HPDE6-E6E7 (cell line): ENCODE results near the gene SCMH1.
"Not testable (repeated sequence)": the region's sequence is repeated elsewhere in the genome, so short reads cannot be mapped to it uniquely, and the experiment has no call there.

Experiments used
- DNase-seq: peaks from one replicate; pipeline ENCODE4 v3.0.0; 2011; ENCODE audit warnings: missing footprints; ENCODE audit errors: extremely low spot score

Gene SCMH1

DNA sequence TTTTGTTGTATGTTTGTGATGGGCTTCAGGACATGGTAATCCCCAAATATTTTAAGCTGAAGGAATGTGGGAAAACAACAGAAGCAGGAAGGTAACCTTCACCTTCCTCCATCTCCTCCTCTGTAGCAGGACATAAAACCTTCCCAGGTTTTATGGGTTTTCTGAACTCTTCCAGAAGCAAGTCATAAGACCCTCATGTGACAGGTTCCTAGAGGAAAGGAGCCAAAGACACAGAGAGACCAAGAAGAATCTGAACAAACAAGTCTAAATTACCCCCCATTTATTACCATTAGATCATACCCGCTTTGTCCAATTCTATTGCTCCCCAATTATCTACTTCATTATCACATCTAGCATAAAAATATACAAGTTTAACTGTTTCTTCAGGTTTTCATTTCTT, 28.8 kb downstream of the SCMH1 start:
- no peak for DNase-seq

DNA sequence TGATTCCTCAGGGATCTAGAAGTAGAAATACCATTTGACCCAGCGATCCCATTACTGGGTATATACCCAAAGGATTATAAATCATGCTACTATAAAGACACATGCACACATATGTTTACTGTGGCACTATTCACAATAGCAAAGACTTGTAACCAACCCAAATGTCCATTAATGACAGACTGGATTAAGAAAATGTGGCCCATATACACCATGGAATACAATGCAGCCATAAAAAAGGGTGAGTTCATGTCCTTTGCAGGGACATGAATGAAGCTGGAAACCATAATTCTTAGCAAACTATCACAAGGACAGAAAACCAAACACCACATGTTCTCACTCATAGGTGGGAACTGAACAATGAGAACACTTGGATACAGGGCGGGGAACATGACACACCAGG, 30.5 kb downstream of the SCMH1 start:
- DNase-seq, result not testable (repeated sequence)

DNA sequence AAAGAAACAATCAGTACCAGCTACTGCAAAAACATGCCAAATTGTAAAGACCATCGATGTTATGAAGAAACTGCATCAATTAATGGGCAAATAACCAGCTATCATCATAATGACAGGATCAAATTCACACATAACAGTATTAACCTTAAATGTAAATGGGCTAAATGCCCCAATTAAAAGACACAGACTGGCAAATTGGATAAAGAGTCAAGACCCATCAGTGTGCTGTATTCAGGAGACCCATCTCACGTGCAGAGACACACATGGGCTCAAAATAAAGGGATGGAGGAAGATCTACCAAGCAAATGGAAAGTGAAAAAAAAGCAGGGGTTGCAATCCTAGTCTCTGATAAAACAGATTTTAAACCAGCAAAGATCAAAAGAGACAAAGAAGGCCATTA, 35.1 kb downstream of the SCMH1 start:
- not testable (repeated sequence) for DNase-seq

DNA sequence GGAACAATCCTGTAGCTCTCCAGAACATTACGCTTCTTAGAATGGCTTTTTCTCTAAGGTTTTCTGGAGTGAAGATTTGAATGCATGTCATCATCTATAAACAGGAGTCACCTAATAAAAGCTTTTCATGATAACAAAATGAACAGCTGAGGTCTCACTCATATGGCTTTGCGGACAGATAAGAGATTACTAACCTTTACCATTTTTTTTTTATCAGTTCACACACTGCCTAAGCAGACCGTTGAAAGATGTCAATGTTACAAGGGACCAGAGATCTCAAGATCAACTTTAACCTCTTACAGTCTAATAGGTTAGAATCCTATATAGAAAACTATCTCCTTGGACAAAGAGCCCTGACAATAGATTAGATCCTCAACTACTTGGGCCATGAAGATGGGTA, 41.4 kb downstream of the SCMH1 start:
- no peak for DNase-seq

DNA sequence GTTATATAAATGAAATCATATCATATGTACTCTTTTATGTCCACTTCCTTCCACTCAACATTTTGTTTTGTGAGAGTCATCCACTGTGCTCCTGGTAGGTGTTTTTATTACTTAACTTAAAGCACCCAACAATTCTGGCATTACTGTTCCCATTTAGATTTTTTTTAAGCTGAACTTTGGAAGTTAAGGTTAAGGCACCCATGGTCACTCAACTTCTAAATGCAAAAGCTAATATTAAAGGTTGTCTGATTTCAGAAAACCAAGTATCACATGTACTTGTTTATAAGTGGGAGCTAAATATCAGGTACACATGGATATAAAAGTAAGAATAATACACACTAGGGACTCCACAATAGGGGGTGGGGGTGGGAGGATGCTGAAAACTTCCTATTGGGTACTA, 42.7 kb downstream of the SCMH1 start:
- no peak for DNase-seq

DNA sequence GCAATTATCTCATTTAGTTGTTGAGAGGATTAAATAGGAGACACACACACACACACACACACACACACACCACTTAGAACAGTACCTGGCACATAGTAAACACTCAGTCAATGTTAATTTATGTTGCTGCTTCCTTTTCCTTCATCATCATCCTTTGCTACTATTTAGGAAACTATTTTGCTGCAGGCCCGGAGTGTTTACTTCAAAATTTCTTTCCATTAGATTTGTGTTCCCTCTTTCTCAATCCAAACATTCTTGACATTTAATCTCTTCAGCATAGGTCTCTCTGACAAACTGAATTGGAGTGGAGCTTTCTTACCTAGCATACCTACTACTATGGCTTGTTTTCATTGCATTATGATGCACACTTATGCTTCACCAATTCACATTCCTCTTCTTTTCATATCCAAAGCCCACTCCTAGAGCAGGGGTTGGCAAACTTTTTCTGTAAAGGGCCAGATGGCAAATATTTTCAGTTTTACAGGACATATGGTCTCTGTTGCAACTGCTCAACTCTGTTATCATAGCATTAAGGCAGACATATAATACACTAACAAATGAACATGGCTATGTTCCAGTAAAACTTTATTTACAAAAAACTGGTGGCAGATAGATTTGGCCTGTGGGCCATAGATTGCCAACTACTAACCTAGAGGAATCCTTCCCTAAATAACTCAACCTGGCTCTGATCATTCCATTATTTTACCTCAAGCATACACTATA, 49.5 kb downstream of the SCMH1 start:
- no peak for DNase-seq

DNA sequence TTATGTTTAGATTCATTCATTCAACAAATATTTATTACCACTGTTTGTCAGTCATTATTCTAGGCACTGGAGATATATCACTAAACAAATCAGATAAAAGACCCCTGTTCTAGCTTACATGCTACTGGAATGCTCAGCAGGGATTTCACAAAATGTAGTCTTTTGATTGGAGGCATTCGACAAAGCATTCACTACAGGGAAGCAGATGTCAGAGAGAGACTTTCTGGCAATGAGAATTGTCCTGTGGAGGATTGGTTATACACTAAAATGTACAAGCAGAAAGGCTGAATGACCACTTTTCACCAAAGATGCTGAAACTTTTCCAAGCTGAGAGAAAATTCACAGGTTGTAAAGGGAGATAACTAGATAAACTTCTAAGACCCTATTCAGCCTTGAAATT, 57.7 kb downstream of the SCMH1 start:
- no peak for DNase-seq

DNA sequence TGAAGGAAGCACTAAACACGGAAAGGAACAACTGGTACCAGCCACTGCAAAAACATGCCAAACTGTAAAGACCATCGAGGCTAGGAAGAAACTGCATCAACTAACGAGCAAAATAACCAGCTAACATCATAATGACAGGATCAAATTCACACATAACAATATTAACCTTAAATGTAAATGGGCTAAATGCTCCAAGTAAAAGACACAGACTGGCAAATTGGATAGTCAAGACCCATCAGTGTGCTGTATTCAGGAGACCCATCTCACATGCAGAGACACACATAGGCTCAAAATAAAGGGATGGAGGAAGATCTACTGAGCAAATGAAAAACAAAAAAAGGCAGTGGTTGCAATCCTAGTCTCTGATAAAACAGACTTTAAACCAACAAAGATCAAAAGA, 63.9 kb downstream of the SCMH1 start:
- DNase-seq, result not testable (repeated sequence)

DNA sequence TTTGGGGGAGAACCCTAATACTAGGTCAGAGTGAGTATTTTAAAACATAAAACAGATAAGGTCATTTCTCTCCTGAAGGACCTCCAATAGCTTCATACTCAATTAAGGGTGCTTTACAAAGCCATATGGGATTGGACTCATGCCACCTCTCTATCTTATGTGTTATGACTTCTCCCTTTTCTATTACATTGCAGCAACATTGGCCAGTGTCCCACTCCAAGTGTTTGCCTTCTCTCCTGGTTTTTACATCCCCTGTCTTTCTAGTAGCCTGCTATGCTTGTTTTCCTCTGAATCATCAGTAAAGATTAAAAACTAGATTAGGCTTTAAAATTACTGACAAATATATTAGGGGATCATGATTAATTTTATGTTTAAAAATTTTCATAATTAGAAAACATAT, 66.6 kb downstream of the SCMH1 start:
- DNase-seq, result no peak

DNA sequence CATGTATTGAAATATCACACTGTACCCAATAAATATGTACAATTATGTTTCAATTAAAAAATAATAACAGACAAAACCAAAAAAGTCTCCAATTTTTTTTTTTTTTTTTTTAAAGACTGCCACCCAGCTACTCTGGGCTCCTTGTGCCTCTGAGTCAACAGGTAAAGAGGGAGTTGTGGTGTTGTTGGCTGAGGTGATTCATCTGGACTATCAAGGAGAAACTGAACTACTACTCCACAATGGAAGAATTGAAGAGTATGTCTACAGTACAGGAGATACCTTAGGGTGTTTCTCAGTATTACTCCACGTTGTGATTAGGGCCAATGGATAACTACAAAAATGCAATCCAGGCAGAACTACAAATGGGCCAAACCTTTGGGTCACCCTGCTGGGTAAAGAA, 67.9 kb downstream of the SCMH1 start:
- peak; percentile 21 for DNase-seq

DNA sequence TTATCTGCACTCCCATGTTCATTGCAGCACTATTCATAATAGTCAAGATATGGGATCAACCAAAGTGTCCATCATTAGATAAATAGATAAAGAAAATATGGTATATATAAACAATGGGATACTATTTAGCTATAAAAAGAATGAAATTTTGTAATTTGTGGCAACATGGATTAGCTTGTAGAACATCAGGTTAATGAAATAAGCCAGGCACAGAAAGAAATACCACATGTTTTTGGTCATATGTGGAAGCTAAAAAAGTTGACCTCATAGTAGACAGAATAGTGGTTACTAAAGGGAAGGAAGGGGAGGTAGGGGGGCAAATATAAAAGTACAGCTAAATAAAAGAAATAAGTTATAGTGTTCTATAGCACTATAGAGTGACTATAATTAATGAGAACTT, 68.5 kb downstream of the SCMH1 start:
- no peak for DNase-seq

DNA sequence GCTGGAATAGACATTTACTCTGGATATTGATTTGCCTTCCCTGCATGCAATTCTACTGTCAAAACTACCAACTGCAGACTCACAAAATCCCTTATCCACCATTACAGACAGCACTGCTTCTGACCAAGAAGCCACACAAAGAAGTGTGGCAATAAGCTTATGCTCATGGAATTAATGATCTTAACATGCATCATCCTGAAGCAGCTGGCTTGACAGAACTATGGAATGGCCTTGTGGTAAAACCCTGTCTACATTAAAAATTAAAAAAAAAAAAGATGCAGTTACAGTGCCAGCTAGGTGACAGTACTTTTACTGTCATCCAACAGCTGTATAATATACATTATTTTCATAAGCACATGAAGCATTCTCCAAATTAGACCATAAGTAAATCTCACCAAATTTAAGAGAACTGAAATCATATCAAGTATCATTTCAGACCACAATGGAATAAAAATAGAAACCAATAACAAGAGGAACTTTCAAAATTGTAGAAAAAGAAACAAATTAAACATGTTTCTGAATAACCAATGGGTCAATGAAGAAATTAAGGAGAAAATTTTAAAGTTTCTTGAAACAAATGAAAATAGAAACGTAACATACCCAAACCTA, 70.7 kb downstream of the SCMH1 start:
- DNase-seq, result no peak

DNA sequence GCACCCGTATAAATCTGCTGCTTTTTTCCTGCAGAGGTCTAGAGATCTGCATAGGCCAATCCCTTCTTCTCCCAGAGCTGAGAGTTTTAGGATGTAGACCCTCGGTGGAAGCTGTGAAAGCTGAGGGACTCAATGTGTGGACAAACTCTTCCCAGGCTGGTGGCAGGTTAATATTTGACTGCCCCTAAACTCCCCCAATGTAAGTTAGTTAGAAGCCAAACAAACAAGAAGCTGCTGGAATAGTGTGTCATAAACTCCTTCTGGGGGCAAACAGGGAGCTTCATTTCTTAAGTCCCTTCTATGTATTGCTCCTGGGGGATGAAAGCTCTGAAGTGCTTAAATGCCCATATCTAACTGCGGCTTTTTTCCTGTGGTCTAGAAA, 72.3 kb downstream of the SCMH1 start:
- no peak for DNase-seq

DNA sequence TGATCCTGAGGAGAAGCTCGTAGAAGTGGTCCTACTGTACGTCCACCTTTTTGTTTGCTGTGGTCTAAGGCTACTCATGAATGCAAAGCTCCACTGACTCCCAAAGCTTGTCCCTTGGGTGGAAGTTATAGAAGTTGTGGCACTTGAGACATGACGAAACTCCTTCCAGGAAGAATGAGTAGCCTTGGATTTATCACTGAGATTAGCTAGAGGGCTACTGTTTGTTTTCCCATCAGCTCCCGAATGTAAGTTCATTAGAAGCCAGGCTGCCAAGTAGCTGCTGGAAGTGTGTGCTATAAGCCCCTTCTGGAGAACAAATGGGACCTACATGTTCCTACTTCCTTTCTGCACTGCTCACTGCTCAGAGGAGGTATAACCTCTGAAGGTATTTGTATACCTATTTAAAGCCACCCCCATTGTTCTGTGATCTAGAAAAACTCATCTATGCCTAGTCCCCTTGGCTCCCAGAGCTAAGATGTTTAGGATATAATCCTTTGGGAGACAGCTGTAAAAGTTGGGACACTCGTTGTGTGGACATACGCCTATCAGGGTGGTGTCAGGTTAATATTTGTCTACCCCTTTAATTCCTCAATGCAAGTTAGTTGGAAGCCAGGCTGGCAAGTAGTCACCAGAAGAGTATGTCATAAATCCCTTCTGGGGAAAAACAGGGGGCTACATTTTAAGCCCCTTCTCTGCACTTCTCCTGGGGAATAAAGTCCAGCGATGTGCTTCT, 72.9 kb downstream of the SCMH1 start:
- DNase-seq, result no peak

DNA sequence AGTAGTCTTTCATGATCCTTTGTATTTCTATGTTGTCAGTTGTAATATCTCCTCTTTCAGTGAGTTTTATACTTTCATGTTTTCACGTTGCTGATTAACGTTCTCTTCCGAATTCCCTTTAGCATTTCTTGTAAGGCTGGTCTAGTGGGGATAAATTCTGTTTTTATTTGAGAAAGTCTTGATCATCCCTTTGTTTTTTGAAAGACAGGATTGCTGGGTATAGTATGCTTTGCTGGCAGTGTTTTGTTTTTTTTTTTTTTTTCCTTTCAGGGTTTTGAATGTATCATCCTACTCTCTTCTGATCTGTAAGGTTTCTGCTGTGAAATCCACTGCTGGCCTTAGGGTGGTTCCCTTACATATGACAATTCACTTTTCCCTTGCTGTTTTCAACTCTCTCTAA, 74.4 kb downstream of the SCMH1 start:
- DNase-seq, result no peak

DNA sequence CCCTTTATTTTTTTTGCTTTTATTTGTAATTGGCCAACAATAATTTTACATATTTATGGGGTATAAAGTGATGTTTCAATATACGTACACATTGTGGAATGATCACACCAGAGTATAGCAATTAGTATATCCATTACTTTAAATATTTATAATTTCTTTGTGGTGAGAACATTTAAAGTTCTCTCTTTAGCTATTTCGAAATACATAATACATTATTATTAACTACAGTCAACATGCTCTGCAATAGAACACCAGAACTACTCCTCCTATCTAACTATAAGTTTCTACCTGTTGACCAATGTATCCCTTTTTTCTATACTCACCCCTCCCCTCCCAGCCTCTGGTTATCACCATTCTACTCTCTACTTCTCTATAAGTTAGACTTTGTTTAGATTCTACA, 77.4 kb downstream of the SCMH1 start:
- no peak for DNase-seq

DNA sequence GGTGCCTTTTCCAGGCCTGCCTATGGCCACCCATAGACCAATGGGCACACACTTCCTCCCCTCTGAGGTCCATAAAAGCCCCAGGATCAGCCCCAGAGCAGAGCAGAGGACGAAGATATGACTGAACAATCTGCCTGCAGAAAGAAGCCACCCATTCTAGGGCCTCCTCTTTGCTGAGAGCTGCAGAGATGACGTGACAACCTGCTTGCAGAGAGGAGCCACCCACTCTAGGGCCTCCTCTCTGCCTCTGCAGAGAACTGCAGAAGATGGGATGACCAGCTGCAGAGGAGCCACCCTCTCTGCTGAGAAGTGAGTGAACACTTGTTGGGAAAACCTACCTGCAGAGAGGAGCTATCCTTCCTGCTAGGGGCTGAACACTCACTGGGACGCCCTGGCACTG, 79.7 kb downstream of the SCMH1 start:
- DNase-seq, result no peak

DNA sequence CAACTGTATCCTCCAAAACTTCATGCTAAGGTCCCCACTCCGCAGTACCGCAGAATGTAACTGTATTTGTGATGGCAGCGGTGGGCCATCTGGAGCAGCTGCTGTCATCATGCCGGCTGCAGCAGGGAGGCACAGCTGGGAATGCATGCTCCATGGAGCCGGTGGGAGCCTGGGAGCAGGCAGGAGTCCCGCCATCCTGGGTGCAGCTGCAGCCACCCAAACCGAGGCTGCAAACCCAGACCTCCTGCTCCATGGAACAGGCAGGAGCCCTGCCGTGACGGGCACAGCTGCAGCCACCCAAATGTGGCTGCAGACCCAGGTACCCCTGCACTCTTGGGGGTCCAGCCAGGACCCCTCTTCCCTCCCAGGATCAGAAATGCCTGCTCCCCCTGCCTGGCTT, 80.3 kb downstream of the SCMH1 start:
- no peak for DNase-seq

DNA sequence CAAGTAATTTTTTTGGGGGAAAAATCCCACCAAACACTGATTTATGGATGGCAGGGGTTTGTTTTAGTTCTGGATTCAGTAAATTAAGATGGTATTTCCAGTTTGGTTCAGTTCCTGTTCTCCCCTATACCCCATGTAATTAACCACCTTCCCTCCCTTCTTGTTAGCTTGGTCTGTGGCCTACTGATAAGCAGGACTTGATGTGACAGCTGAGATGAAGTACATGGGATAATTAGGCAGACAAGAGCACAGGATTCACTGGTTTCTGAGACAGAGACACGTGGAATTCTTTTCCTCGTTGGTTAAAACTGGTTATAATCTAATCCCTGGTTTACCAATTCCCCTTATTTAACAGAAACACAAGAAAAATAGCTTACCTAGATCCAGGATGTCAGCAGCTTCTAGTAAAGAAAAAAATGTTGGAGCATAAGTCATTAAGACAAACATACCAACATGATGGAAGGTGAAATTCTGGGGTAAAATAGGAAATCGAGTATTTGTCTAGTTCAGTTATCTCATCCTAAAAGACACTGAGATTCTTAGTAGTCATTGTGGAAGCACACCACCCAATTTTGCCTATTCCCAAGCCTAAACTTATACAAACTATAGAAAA, 81.5 kb downstream of the SCMH1 start:
- DNase-seq, result no peak

DNA sequence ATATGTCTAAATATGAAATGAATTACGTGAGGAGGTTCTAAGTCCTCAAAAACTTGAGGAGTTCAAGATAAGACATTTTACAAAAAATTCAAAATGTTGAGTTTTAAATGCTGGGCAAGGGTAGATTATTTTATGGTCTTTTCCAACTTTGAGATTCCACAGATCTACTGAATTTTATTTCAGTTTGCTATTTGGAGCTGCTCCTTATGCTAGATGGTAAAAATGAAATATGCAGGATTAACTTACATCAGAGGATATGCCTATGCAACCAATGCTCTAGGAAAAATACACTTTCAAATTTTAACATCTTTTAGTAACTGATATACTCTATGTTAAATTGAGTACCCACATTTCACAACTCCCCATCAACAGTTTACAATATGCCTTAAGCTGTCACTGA, 83.1 kb downstream of the SCMH1 start:
- DNase-seq, result no peak

DNA sequence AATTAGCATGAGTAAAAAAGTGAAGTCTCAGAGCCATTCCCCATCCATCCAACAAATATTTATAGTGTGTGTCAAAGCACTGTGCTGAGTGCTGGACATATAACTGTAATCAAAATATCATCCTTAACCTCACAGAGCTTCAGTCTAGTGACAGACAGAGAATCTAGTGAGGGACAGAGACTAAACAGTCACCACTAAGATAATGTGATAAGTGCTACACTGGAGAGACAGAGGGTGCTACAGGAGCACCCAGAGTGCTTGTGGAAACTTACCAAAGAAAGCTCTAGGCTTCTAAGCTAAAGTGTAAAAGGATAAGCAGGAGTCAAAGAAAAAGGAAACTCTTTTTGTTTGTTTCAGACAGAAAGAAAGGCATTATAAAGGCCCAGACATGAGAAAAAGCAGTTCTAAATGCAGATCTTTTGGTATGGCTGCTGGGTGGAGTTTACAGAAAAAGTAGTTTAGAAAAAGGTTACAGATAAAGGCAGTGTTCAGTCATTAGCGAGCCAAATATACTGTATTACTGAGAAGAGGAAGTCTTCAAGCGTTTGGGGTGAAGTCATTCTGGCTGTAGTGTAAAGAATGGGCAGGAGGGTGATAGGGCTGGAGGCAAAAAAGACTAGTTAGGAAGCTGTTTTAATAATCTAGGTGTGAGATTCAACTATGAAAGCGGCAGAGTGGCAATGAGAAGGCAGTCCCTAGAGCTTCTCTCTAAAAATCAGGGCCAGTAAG, 83.8 kb downstream of the SCMH1 start:
- DNase-seq, result no peak

DNA sequence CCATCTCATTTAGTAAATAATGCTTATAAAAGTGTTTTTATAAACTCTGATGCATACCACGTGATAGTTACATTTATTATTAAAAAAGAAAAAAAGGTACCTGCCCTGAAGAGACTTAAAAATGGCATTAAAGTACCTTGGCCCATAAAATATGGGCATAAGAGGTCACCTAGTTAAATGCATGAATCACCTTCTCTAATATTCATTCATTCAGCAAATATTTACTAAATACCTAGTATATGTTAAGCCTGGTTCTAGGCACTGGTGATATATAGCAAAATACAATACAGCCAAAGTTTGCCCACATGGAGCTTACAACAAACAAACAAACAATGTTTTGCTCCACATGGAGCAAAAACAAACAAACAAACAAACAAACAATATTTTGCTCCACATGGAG, 87.0 kb downstream of the SCMH1 start:
- DNase-seq, result no peak
